Endothelial cell (in vitro differentiated cells): ENCODE results near the gene VANGL2. TPM values are rescaled to one million over a fixed set of nuclear protein-coding genes. Genes with fewer than 3 reads are reported as not detected.

Experiments
- DNase-seq: peaks from one replicate; pipeline ENCODE4 v3.0.0; 2021; ENCODE audit warnings: low spot score
- H3K27ac Mint-ChIP-seq: one replicate; pipeline ENCODE4 v1.8.0; 2021; ENCODE audit warnings: mixed read lengths, inconsistent platforms; ENCODE audit not compliant: unreplicated experiment
- H3K27me3 Mint-ChIP-seq: one replicate; pipeline ENCODE4 v1.8.0; 2021; ENCODE audit warnings: mild to moderate bottlenecking, moderate library complexity, mixed read lengths, inconsistent platforms; ENCODE audit not compliant: unreplicated experiment
- H3K36me3 Mint-ChIP-seq: one replicate; pipeline ENCODE4 v1.8.0; 2021; ENCODE audit warnings: mild to moderate bottlenecking, low read depth, mixed read lengths, inconsistent platforms; ENCODE audit not compliant: unreplicated experiment
- H3K4me1 Mint-ChIP-seq: one replicate; pipeline ENCODE4 v1.8.0; 2021; ENCODE audit warnings: mild to moderate bottlenecking, mixed read lengths, inconsistent platforms; ENCODE audit not compliant: unreplicated experiment
- H3K4me3 Mint-ChIP-seq: one replicate; pipeline ENCODE4 v1.8.0; 2021; ENCODE audit warnings: mild to moderate bottlenecking, mixed read lengths, inconsistent platforms; ENCODE audit not compliant: unreplicated experiment
- H3K9me3 Mint-ChIP-seq: one replicate; pipeline ENCODE4 v1.8.0; 2021; ENCODE audit warnings: mixed read lengths, inconsistent platforms; ENCODE audit not compliant: unreplicated experiment
- CTCF ChIP-seq: fragments of 200-600 bp; sonication (generic); IDR thresholded peaks from one replicate; pipeline ENCODE4 v1.5.0; 2021; ENCODE audit warnings: antibody characterized with exemption; ENCODE audit not compliant: unreplicated experiment
- total RNA-seq: library from RNA; stranded (reverse); fragmentation: NEBNext Ultra II Directional; extraction: Animal tissue kit (Norgen Biotek cat#: 25700); gene quantifications from one replicate; pipeline ENCODE4 v1.2.1, GENCODE V29; 2021; ENCODE audit not compliant: unreplicated experiment

Gene VANGL2
- total RNA-seq, 1 donor from 2014 or later = 79.8 TPM

GRCh38 chr1:160420881-160421842 is 20.8 kb downstream of the VANGL2 start:
- peaks cover 59% of the 10 kb centered on the region for H3K36me3 Mint-ChIP-seq
- peaks cover 13% of the 10 kb centered on the region for H3K27me3 Mint-ChIP-seq
- H3K4me3 Mint-ChIP-seq = peak overlapping the region; percentile 53
- peaks cover 15% of the 10 kb centered on the region for H3K4me1 Mint-ChIP-seq
- no peak for DNase-seq
- no peak overlapping the region for H3K27ac Mint-ChIP-seq
- no peaks in the 10 kb centered on the region for H3K9me3 Mint-ChIP-seq
- TF ChIP-seq CTCF = no peak

DNA sequence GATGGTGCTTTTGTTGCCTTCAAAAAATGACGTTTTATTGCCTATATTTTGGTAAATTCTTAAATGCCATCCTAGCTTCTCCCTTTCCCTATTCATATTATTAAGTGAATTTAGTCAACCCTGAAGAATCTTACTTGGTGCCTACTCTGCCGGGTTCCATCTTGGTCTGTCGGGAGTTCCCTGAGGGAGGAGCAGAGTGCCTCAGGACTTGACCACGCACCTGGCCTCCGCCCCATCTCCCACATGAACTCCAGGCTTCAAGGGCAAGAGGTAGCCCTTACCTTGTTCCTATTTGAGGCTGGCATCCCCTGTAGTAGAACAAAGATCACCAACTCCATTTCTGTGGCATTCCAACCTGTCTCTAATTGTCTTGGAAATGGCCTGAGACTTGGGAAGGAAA is 21.5 kb downstream of the VANGL2 start:
- Mint-ChIP-seq H3K4me3 (peak overlapping the region; percentile 53), H3K36me3 (peaks cover 63% of the 10 kb centered on the region), H3K4me1 (peaks cover 12% of the 10 kb centered on the region), H3K27ac (no peak overlapping the region), H3K27me3 (peaks cover 13% of the 10 kb centered on the region), H3K9me3 (no peaks in the 10 kb centered on the region)
- no peak for TF ChIP-seq CTCF
- no peak for DNase-seq

GRCh38 chr1:160423966-160424365 is 23.6 kb downstream of the VANGL2 start:
- Mint-ChIP-seq H3K27me3 (peaks cover 10% of the 10 kb centered on the region), H3K4me1 (peaks cover 26% of the 10 kb centered on the region), H3K4me3 (no peak overlapping the region), H3K36me3 (peaks cover 59% of the 10 kb centered on the region), H3K27ac (no peak overlapping the region), H3K9me3 (no peaks in the 10 kb centered on the region)
- TF ChIP-seq CTCF = no peak
- DNase-seq = no peak

DNA sequence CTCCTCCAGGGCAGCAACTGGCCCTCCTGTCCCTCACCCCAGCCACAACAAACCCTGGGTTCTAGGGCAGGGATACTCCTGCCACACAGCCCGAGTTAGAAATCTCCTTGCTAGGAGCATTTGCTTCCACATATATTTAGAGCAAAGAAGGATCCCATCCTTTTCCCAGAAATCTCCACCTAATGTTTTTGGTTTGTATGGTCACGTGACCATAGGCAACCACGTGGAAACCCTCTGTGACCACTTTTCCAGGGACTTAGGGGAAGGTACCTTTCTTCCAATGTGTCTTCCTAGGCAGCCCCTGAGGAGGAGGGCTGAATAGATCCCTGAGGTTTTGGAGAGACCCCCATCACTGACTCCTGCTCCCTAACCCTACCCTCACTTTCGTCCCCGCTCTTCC is 25.5 kb downstream of the VANGL2 start:
- Mint-ChIP-seq H3K27me3 (peaks cover 6% of the 10 kb centered on the region), H3K4me3 (peak overlapping the region; percentile 51), H3K4me1 (peaks cover 29% of the 10 kb centered on the region), H3K27ac (no peak overlapping the region), H3K36me3 (peaks cover 43% of the 10 kb centered on the region), H3K9me3 (no peaks in the 10 kb centered on the region)
- TF ChIP-seq CTCF = no peak
- no peak for DNase-seq

GRCh38 chr1:160427625-160428024 is 27.3 kb downstream of the VANGL2 start:
- peaks cover 28% of the 10 kb centered on the region for H3K36me3 Mint-ChIP-seq
- peaks cover 30% of the 10 kb centered on the region for H3K4me1 Mint-ChIP-seq
- H3K27ac Mint-ChIP-seq = peak overlapping the region; percentile 1
- no peak for TF ChIP-seq CTCF
- no peak overlapping the region for H3K4me3 Mint-ChIP-seq
- DNase-seq = no peak
- H3K27me3 Mint-ChIP-seq = peaks cover 6% of the 10 kb centered on the region
- no peaks in the 10 kb centered on the region for H3K9me3 Mint-ChIP-seq
